ENCODE data around the gene SPIC. TPM values are rescaled to one million over a fixed set of nuclear protein-coding genes. Genes with fewer than 3 reads are reported as not detected.

The SPIC gene
- total RNA-seq, 2 donors from 2014 or later, result not detected

GRCh38 chr12:101439236-101439635 lies 35.9 kb upstream of the SPIC start:
- Mint-ChIP-seq H3K4me3 (no peak overlapping the region), H3K9me3 (no peaks in the 10 kb centered on the region), H3K36me3 (ENCODE audit: low read depth) (no peaks in the 10 kb centered on the region), H3K4me1 (no peaks in the 10 kb centered on the region), H3K27me3 (ENCODE audit: insufficient read depth) (no peaks in the 10 kb centered on the region), H3K27ac (no peak overlapping the region)
- DNase-seq, result no peak
- Histone ChIP-seq H3K27ac (ENCODE audit: low read depth, low read length) (no peak overlapping the region), H3K4me1 (ENCODE audit: control insufficient read depth, insufficient read depth, low read length) (no peaks in the 10 kb centered on the region), H3K9me3 (ENCODE audit: control insufficient read depth, low read length) (no peaks in the 10 kb centered on the region), H3K9ac (ENCODE audit: extremely low read depth, low read length, poor library complexity, severe bottlenecking) (no peak overlapping the region), H3K4me3 (ENCODE audit: low read length) (no peak overlapping the region), H3K27me3 (ENCODE audit: control insufficient read depth, insufficient read depth, low read length, poor library complexity, severe bottlenecking) (no peaks in the 10 kb centered on the region), H3K36me3 (ENCODE audit: control insufficient read depth, insufficient read depth, low read length) (no peaks in the 10 kb centered on the region)
- WGBS, 2 experiments (ENCODE audit: insufficient coverage in 1 of 2, insufficient read length in 1 of 2), result 89% methylated on average over 4 of the region's 5 CpGs; no CpG with 5 or more reads in 1 of the 2 experiments
- TF ChIP-seq, protein P1, sequence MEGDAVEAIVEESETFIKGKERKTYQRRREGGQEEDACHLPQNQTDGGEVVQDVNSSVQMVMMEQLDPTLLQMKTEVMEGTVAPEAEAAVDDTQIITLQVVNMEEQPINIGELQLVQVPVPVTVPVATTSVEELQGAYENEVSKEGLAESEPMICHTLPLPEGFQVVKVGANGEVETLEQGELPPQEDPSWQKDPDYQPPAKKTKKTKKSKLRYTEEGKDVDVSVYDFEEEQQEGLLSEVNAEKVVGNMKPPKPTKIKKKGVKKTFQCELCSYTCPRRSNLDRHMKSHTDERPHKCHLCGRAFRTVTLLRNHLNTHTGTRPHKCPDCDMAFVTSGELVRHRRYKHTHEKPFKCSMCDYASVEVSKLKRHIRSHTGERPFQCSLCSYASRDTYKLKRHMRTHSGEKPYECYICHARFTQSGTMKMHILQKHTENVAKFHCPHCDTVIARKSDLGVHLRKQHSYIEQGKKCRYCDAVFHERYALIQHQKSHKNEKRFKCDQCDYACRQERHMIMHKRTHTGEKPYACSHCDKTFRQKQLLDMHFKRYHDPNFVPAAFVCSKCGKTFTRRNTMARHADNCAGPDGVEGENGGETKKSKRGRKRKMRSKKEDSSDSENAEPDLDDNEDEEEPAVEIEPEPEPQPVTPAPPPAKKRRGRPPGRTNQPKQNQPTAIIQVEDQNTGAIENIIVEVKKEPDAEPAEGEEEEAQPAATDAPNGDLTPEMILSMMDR (conservative IDR thresholded peaks at IDR 0.05), result no peak

GRCh38 chr12:101441461-101442224 lies 33.5 kb upstream of the SPIC start:
- Mint-ChIP-seq H3K36me3 (ENCODE audit: low read depth) (no peaks in the 10 kb centered on the region), H3K27ac (no peak overlapping the region), H3K4me3 (no peak overlapping the region), H3K4me1 (no peaks in the 10 kb centered on the region), H3K9me3 (no peaks in the 10 kb centered on the region), H3K27me3 (ENCODE audit: insufficient read depth) (no peaks in the 10 kb centered on the region)
- Histone ChIP-seq H3K9ac (ENCODE audit: extremely low read depth, low read length, poor library complexity, severe bottlenecking) (no peak overlapping the region), H3K4me3 (ENCODE audit: low read length) (no peak overlapping the region), H3K27ac (ENCODE audit: low read depth, low read length) (no peak overlapping the region), H3K4me1 (ENCODE audit: control insufficient read depth, insufficient read depth, low read length) (no peaks in the 10 kb centered on the region), H3K27me3 (ENCODE audit: control insufficient read depth, insufficient read depth, low read length, poor library complexity, severe bottlenecking) (no peaks in the 10 kb centered on the region), H3K36me3 (ENCODE audit: control insufficient read depth, insufficient read depth, low read length) (no peaks in the 10 kb centered on the region), H3K9me3 (ENCODE audit: control insufficient read depth, low read length) (no peaks in the 10 kb centered on the region)
- no peak for DNase-seq
- TF ChIP-seq, protein P1 (conservative IDR thresholded peaks at IDR 0.05), result no peak

GRCh38 chr12:101455685-101456084 lies 19.5 kb upstream of the SPIC start:
- no peak overlapping the region for H3K4me3 ChIP-seq (ENCODE audit: low read length)
- H3K27ac ChIP-seq (ENCODE audit: low read depth, low read length), result no peak overlapping the region
- Mint-ChIP-seq H3K27me3 (ENCODE audit: insufficient read depth) (no peaks in the 10 kb centered on the region), H3K36me3 (ENCODE audit: low read depth) (no peaks in the 10 kb centered on the region), H3K4me3 (no peak overlapping the region), H3K27ac (no peak overlapping the region), H3K9me3 (peaks cover 11% of the 10 kb centered on the region), H3K4me1 (peaks cover 5% of the 10 kb centered on the region)
- 91 to 100% methylated on average over 1 to 4 of the region's 4 CpGs for WGBS, 2 experiments (ENCODE audit: insufficient coverage in 1 of 2, insufficient read length in 1 of 2)
- peaks cover 6% of the 10 kb centered on the region for H3K9me3 ChIP-seq (ENCODE audit: control insufficient read depth, low read length)
- TF ChIP-seq, protein P1 (conservative IDR thresholded peaks at IDR 0.05), result no peak
- no peaks in the 10 kb centered on the region for H3K4me1 ChIP-seq (ENCODE audit: control insufficient read depth, insufficient read depth, low read length)
- DNase-seq, result no peak
- H3K9ac ChIP-seq (ENCODE audit: extremely low read depth, low read length, poor library complexity, severe bottlenecking), result no peak overlapping the region
- H3K27me3 ChIP-seq (ENCODE audit: control insufficient read depth, insufficient read depth, low read length, poor library complexity, severe bottlenecking), result no peaks in the 10 kb centered on the region
- H3K36me3 ChIP-seq (ENCODE audit: control insufficient read depth, insufficient read depth, low read length), result no peaks in the 10 kb centered on the region

Measured in endodermal cell (in vitro differentiated cells).